Stimulated activated CD4-positive, alpha-beta T cell treated with anti-CD3 and anti-CD28 coated beads, Interleukin-1b, Interleukin-23, amount 100 ng/mL, for 24 hours (primary cell): ENCODE measurements around the gene LRP11.
A peak's percentile ranks its signal among the peaks of the same experiment; 100 is the strongest.
"Not testable (repeated sequence)": the region's sequence is repeated elsewhere in the genome, so short reads cannot be mapped to it uniquely, and the experiment has no call there.

ENCODE experiments used
- DNase-seq, 4 experiments: peaks; one replicate each; pipeline ENCODE4 v3.0.0-alpha.2; 2020; ENCODE audit warnings: low read depth in 4 of 4, low spot score in 1 of 4

Gene LRP11

DNA sequence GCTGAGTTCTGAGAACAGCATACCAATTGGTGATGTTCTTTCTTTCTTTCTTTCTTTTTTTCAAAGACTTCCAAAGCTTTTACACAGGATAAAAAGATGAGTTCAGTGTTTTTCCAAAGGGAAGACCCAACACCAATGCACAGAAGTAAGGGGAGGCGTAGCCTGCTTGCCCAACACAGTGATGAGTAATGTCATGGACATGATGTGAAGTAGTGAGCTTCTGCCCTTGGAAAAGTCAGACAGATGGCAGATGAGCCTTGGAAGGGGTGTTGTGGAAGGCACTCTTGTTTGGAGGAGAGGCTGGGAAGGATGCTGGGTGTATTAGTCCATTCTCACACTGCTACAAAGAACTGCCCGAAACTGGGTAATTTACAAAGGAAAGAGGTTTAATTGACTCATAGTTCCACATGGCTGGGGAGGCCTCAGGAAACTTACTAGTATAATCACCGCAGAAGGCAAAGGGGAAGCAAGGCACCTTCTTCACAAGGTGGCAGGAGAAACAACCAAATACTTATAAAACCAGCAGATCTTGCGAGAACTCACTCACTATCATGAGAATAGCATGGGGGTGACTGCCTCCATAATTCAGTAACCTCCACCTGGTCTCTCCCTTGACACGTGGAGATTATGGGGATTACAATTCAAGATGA lies 12.6 kb downstream of the LRP11 start:
- DNase-seq: no peak

DNA sequence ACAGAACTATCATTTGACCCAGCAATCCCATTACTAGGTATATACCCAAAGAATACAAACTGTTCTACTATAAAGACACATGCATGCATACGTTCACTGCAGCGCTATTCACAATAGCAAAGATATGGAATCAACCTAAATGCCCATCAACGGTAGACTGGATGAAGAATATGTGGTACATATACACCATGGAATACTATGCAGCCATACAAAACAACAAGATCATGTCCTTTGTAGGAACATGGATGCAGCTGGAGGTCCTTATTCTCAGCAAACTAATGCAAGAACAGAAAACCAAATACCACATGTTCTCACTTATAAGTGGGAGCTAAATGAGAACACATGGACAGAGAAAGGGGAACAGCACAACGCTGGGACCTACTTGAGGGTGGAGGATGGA lies 15.8 kb downstream of the LRP11 start:
- not testable (repeated sequence) for DNase-seq

DNA sequence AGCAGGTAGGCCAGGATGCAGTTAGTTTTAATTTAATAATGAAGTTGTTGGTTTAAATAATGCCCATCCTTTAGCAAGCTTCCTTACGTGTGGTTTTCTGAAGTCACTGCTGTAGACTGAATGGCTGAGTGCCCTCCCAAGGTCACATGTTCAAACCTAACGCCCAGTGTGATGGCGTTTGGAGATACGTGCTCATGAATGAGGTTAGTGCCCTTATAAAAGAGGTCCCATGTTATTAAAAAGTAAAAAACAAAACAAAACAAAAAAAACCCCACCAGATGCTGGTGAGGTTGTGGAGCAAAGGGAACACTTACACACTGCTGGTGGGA lies 16.3 kb downstream of the LRP11 start:
- no peak for DNase-seq

DNA sequence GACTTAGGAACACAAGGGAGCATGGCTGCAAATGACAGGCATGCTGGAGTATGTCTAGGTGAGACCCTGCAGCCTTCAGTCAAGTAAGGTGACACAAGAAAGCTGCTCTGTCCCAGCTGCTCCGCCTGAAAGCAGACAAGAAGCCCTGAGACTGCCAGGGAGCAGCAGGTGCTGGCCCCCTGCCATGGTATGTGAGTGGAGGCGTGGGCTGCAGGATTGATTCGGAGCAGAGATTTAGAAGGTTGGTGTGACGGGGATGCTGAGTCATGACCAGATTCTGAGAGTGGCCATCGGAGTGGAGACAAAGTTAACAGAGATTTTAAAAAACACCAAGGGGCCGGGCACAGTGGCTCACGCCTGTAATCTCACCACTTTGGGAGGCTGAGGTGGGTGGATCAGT lies 17.8 kb downstream of the LRP11 start:
- no peak for DNase-seq

DNA sequence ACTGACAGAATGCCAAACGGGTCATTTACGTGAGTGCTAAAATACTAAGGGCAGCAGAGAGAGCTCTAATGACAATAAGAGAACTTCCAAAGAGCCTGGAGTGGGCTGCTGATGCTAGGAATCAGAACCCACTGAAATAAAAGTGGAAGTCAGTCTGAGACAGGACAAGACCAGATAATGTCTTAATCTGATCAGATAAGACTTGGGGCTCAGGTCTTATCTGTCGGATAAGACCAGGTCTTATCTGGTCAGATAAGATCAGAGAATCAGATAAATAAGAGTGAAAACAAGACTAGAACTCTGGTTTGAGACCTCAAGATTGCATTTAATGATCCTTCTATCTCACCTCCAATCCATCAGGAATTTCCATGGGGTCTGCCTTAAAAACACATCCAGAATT lies 18.6 kb downstream of the LRP11 start:
- DNase-seq: no peak

DNA sequence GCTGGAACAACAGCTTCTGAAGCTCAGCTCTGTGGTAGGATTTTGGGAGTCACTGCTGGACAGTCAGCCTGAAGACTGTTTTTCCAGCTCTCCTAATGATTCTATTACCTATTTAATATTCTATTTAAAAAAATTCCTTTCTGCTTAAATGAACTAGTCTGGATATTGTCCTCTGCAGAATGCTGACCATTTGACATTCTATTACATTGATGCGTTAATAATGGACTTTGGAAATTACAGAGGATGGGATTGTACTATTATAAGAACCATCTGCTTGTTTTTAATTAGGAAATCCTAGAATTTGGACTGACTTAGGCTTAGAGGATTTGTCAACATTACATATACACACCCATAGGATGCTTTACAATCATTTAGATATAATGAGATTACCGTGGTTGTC lies 19.7 kb downstream of the LRP11 start:
- DNase-seq: no peak

DNA sequence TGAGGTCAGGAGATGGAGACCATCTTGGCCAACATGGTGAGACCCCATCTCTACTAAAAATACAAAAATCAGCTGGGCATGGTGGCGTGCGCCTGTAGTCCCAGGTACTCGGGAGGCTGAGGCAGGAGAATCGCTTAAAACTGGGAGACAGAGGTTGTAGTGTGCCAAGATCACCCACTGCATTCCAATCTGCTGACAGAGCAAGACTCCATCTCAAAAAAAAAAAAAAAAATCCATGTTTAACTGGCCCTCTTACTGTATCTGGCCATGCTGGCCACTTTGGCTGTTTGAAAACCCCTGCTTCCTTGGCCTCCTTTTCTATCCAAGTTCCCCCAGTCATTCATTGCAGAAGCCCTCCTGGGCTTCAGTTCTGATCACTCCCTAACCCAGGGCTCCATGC lies 20.1 kb downstream of the LRP11 start:
- not testable (repeated sequence) for DNase-seq

DNA sequence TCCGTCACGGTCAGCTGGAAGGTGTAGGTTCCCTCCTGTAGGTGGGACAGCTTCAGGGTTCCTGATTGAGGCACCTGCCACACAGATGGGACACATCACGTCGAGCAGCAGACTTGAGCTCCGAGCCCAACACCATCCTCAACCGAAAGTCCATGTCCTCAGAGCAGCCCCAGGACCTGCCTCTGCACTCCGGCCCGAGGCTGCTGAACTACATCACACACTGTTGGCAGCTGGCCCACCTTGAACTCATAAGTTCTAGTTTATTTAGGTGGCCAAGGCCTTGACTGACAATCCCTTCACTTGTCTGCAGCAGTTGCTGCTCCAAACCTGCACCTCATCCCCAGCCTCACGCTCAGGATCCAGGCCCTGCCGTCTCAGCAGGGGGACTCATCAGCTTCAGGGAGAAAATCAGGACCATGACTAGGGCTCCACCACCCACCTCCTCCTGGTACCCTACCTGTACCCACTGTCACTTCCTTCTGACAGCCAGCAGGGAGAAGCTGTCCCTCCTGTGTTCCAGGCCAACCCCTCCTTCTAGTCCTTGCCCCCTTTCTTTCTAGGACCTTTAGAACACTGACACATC lies 21.0 kb downstream of the LRP11 start:
- no peak for DNase-seq

DNA sequence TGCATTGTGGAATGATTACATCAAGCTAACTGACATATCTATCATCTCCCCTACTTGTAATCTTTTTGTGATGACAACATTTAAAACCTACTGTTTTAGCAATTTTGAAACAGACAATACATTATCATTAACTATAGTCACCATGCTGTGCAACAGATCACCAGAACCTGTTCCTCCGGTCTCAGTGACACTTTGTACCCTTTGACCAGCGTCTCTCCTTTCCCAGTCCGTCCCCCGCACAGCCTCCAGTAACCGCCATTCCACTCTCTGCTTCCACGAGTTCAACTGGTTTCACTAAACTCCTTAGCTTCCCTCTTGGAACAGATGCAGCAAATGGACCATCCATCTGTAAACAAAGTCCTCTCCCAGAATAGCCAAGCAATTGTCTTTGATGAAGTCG lies 21.8 kb downstream of the LRP11 start:
- DNase-seq: no peak

DNA sequence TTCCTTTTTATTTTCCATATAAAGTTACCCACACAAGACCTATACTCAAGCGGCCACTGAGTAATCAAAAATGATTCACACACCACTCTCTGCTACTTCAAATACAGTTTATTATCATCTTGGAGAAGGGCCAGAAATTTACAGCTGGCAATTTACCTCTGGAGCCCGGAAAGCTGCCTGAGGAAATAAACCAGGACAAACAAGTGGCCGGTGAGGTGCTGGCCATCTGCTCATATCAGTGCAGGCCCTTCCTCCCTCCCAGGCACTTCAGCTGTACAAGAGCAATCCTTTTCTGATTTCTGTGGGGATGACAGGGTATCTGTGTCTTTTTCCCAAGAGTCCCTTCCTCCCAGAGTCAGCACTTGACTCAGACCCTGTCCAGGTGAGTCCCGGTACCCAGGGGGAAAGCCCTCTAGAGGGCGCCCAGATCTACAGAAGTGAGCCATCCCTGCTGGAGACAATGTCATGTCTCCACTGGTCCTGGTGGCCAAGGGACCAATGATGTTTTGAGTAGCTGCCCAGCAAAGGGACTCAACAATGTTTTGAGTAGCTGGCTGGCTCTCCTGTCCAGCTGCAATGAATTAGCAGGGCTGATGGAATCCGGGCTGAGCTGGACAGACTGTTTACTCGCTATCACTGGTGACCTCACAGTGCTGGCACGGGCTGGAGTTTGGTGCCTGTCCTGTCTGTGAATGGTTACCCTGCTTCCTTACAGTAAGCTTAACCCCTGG lies 23.6 kb downstream of the LRP11 start:
- no peak for DNase-seq

DNA sequence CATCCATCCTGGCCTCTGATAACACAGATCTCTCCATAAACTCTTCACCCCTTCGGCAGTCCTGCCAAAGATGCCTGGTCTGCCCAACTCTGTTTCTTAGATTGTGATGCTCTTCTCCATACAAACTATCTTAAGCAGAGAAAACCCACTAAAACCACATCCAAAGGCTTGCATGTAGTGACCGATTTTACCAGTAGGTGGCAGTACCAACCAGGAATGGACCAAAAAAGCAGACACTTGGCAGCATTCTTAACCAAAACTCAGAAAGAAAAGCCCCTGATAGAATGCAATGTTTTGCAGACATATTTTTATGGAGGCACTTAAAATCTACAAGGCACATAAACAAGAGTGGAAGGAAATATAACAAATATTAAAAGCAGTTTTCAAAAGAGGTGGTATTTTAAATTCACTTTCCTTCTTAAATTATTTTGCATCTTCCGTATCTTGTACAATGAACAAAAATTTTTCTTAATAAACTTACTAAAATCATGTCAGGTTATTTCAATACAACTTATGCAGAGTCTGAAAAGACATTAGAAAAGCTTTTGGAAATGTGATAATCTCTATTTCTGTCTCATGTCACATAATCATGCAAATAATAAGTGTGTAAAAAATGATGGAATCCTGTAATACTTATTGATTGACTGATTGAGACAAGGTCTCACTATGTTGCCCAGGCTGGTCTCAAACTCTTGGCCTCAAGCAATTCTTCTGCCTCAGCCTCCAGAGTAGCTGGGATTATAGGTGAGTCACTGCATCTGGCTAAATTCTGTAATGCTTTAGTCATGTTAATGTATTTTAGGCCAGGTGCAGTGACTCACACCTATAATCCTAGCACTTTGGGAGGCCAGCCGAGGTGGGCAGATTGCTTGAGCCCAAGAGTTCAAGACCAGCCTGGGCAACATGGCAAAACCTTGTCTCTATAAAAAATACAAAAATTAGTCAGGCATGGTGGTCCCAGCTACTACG lies 29.4 kb downstream of the LRP11 start:
- DNase-seq: peak; percentile 27 to 64 (median 55)

DNA sequence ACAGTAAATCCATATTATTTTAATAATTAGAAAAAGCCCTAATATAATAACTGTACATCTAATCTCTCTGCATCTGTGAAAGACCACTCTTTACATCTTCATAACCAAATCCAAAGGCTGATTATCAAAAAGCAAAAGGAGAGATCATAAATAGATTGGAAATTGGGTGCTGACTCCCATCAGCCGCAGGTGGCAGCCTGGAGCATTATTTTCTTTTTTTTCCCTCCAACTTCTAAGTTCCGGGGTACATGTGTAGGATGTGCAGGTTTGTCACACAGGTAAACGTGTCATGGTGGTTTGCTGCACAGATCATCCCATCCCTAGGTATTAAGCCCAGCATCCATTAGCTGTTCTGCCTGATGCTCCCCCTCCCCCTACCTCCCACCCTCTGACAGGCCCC lies 30.5 kb downstream of the LRP11 start:
- no peak for DNase-seq

DNA sequence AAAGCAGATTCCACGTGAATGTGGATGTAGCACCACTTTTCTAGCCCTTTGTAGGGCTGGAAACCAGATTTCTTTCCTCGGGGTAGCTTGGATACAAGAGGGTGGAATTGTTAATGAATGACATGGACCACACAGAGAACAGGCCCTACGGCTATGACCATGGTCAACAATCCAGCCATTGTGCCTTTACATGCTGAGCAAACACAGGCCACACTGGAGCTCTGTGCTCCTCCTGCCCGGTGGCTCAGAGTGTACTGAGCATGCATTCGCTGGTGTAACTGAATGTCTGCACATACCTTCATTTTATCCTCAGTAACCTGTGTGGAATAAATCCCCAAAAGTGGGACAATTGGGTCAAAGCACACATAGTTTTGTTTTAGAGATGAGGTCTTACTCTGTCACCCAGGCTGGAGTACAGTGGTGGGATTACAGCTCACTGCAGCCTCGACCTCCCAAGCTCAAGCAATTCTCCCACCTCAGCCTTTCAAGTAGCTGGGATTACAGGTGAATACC lies 32.8 kb downstream of the LRP11 start:
- DNase-seq: no peak

DNA sequence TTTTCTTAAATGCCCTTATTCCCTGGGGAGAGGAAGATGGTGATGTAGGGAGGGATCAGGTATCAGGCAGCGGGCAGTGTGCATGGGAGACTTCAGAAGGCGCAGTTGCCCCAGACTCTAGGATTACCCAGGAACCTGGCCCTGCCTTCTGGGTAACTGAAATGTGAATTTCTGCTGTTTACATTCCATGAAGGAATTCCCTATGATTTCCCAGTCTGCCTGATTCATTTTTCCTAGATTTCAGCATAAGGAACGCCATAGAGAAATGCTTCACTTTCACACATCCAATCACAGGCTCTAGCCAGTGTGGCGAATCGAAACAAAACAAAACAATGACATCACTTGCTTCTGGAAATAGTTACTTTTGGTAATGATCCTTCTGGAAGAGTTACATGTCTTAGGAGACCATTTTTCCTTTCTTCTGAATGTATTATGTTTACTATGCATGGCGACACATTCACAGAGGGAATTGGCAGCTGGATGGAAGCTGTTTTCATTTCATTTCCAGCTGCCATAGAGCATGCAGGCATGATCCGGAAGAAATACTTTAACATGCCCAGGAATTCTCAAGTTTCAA lies 33.3 kb downstream of the LRP11 start:
- DNase-seq: no peak

DNA sequence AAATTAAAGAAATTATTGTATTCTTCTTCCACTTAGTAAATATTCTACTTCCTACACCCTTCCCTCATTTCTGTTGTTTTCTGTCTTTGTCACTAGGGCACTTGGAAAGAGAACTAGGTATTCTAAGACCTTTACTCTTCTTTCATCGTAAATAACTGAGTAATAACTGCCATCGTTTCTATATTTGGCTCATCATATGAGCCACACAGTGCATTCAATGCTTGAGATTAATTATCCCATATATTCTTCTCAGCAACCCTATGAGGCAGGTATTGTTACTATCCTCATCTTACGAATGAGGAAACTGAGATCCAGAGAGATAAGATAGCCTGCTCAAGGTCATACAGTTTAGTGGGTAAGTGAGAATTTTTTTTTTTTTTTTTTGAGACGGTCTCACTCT lies 38.9 kb downstream of the LRP11 start:
- DNase-seq: no peak

DNA sequence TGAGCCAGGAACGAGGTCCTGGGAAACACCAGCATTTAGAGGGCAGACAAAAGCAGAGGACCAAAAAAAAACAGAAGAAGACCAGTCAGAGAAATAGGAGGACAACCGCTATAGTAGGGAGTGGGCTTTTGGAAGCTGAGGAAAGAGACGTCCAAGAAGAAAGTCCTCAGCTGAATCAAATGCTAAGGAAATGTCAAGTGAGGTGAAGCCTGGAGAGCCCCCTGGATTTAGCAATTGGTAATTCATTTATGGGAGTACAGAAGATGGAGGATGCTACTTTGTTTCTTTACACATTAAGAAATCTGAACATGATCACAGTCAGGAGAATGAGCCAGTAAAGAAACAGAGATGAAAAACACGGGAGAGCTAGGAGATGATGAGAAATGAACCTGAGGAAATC lies 41.1 kb downstream of the LRP11 start:
- DNase-seq: no peak

DNA sequence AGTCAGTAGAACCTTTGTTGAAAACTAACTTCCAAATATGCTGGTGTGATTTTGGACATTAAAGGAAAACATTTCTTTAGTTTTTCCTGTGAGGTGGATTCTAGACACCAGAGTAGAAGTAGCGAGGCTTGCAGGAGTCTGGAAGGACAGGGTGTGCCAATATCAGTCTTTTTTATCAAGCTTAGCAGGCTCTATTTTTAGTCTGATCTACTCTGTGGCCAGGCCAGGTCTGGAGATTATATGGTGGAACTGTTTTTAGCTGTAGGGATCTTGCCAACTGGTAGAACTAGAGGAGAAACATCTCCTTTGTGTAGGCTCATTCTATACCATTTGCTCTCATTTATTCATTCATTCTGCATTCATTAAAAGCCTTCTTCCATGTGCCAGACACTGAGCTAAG lies 42.7 kb downstream of the LRP11 start:
- DNase-seq: no peak

DNA sequence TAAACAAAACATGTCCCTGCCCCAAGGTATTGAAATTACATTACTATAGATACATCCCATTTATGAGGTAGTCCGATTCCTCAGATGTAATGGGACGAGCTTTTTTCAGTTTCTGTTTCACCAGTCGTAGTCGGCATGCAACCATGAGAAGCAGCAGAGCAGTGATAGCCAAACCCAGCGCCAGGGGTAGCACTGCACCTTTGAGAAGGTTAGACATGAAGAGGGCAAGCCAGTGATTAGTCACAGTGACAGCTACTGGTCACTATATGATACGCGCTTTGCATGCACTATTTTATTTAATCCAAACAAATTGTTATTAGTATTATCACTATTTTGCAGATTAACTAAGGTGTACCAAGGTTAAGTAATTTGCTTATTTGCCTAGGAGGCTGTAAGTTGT lies 43.7 kb downstream of the LRP11 start:
- DNase-seq: no peak

DNA sequence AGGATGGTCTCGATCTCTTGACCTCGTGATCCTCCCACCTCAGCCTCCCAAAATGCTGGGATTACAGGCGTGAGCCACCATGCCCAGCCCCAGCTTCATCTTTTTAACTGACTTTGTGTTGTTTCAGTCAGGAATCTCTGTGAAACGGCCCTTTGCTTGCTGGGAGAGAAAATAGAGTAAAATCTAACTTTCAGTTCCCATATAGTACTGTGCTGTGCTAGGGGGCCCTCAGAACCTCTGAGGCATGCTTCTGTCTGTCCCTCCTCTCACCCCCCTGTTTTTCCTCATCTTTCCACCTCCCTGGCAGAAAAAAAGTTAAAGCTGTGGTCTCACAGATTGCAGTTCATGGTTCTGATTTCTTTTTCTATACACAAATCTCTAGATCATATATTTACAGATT lies 48.4 kb downstream of the LRP11 start:
- no peak for DNase-seq

DNA sequence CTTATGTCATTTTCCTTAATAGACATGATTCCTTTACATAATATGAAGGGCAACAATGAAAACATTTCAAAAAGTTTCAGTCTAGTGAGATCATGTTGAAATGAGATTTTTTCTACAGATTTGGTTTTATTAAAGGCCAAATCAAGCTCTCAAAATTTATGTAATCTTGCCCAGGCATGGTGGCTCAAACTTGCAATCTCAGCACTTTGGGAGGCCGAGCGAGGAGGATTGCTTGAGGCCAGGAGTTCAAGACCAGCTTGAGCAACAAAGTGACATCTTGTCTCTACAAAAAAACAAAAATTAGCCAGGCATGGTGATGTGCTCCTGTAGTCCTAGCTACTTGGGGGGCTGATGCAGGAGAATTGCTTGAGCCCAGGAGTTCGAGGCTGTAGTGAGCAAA lies 50.8 kb downstream of the LRP11 start:
- DNase-seq: no peak

DNA sequence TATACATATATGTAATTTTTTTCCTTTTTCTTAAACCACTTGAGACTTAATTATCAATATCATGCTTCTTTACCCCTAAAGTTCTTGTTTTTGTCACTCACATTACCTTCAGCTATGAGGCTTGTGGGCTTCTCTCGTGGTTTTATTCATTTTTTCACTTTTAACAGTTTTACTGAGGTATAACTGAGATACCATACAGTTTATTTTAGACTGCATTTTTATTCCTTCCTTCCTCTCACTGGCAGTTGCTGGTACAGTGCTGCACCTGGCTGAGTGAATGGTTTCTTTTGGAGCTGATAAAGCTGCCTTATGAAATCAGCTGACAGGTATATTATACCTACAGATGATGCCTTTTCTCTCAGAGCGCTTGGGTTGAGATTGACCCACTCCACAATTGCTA lies 54.4 kb downstream of the LRP11 start:
- no peak for DNase-seq
